Ovary (tissue), 9 donors: ENCODE data around the gene MPPED2. TPM values are rescaled to one million over a fixed set of nuclear protein-coding genes. Genes with fewer than 3 reads are reported as not detected.

ENCODE experiments used
- DNase-seq, 5 donors: peaks; one replicate each; pipeline ENCODE4 v3.0.0-alpha.2; 2019 to 2020
- H3K27ac ChIP-seq, 2 donors: fragments of 200-600 bp; one replicate each; pipeline versions ENCODE4 v1.5.1 to v1.8.0; 2019 to 2022
- H3K27me3 ChIP-seq: fragments of 200-600 bp; one replicate; pipeline ENCODE4 v1.8.0; 2022
- H3K36me3 ChIP-seq: fragments of 200-600 bp; sonication (generic); one replicate; pipeline ENCODE4 v1.5.1; 2019
- H3K4me1 ChIP-seq: one replicate; pipeline ENCODE4 v1.8.1; 2013; ENCODE audit warnings: mild to moderate bottlenecking, moderate library complexity; ENCODE audit not compliant: insufficient read depth
- H3K4me3 ChIP-seq: fragments of 200-600 bp; sonication (generic); one replicate; pipeline ENCODE4 v1.5.1; 2017
- H3K9me3 ChIP-seq, 2 donors: fragments of 200-600 bp in 1 of 2; sonication (generic) in 1 of 2; one replicate each; pipeline versions ENCODE4 v1.5.1 to v1.8.1; 2013 to 2019; ENCODE audit warnings: mild to moderate bottlenecking in 1 of 2, moderate library complexity in 1 of 2
- CTCF ChIP-seq, 3 donors: fragments of 450-650 bp in 2 of 3; fragments of 200-600 bp in 1 of 3; IDR thresholded peaks; one replicate each; pipeline versions ENCODE4 v1.5.1 to v1.8.0; 2016 to 2022; ENCODE audit warnings: antibody characterized with exemption in 3 of 3, mild to moderate bottlenecking in 1 of 3
- EP300 ChIP-seq: sonication (generic); formaldehyde crosslinking; IDR thresholded peaks from one replicate; pipeline ENCODE4 v1.6.1; 2017; ENCODE audit warnings: antibody characterized with exemption
- POLR2A ChIP-seq: fragments of 450-650 bp; IDR thresholded peaks from one replicate; pipeline ENCODE4 v1.6.1; 2017; ENCODE audit warnings: antibody characterized with exemption, mild to moderate bottlenecking, moderate library complexity
- WGBS, 3 donors: extraction: QIAGEN DNeasy Blood & Tissue Kit in 1 of 3; methylation state at CpG; one replicate each; pipeline versions ENCODE4 v1.1.5 to v1.1.7; 2013 to 2017; 5-methylcytosine and 5-hydroxymethylcytosine counted together
- intact Hi-C, 4 donors: fragments of 100-400 bp; cut with DNase I; formaldehyde crosslinking; loops; one replicate each; pipeline versions ENCODE4 v1.11.0 to v1.15.1; 2022 to 2023
- polyA plus RNA-seq, 2 donors: library from polyadenylated mRNA; stranded (reverse); fragments of 200-250 nt in 1 of 2; fragments of 350-450 nt in 1 of 2; fragmentation: Illumina TruSeq in 1 of 2; extraction: RNeasy Lipid Tissue Mini Kit (QIAGEN cat#74804) in 1 of 2; gene quantifications; one replicate each; pipeline ENCODE4 v1.2.3, GENCODE V29; 2013 to 2014
- total RNA-seq, 7 donors: library from RNA; depleted of rRNA in 2 of 7; stranded (reverse); fragments of >200 nt in 2 of 7; fragmentation: NEBNext Ultra II Directional in 3 of 7; extraction: Animal tissue kit (Norgen Biotek cat#: 25700) in 3 of 7; gene quantifications; one replicate each; pipeline versions ENCODE4 v1.1.0 to v1.2.4, GENCODE V29; 2016 to 2023
- donor health status: DM: no; HTN: no; CAD: no; lungs with moderate emphysema.
- donor health status: DM: no; HTN: no; CAD: no.
- donor health status: Bipolar disorder and iron deficiency.
- donor health status: DM: yes; HTN: yes; CAD: no.
- donor health status: DM: no; HTN: no; CAD: no.
- donor health status: DM: yes; HTN: yes; CAD: no.

Gene MPPED2
- total and polyA plus RNA-seq, 9 donors = 0.30 to 10.1 (median 2.9) TPM

GRCh38 chr11:30503156-30503555 lies 83.0 kb downstream of the MPPED2 start:
- Histone ChIP-seq H3K4me3 (no peak overlapping the region), H3K36me3 (no peaks in the 10 kb centered on the region), H3K4me1 (no peaks in the 10 kb centered on the region), H3K27me3 (no peaks in the 10 kb centered on the region), H3K9me3 (no peaks in the 10 kb centered on the region), H3K27ac (no peak overlapping the region)
- no peak for DNase-seq
- WGBS, 3 donors = 84 to 90% (median 89%) methylated on average over 6 of the region's 6 CpGs
- TF ChIP-seq POLR2A = no peak
- no peak for TF ChIP-seq CTCF (IDR thresholded peaks at IDR 0.05)
- TF ChIP-seq EP300 = no peak
- intact Hi-C loops = no loop called here

- no peak for DNase-seq
- Histone ChIP-seq H3K9me3 (no peaks in the 10 kb centered on the region), H3K36me3 (no peaks in the 10 kb centered on the region), H3K27me3 (no peaks in the 10 kb centered on the region), H3K4me3 (no peak overlapping the region), H3K4me1 (no peaks in the 10 kb centered on the region), H3K27ac (no peak overlapping the region)
- no peak for TF ChIP-seq EP300
- no peak for TF ChIP-seq CTCF (IDR thresholded peaks at IDR 0.05)
- TF ChIP-seq POLR2A = no peak
- WGBS, 3 donors = 40 to 48% (median 44%) methylated on average over 2 of the region's 2 CpGs
- intact Hi-C loops = no loop called here
Measured at GRCh38 chr11:30502305-30502704, 83.8 kb downstream of the MPPED2 start.

DNA sequence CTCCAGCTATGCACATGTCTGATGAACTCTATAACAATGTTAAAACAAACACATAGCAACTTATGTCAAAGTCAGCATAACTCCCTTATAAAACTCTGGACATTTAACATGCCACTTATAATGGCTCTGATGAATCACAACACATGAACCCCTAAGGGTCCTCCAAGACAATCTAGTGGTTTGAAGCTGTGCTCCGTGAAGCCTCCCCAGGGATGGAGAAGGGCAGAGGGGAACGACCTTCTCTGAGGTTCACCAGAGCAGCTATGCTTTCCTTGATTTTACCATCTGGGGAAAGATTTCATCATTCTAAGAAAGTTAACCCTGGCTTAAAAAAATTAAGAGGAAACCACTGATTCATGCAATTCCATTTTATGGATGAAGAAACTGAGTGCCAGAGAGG lies 84.4 kb downstream of the MPPED2 start:
- Histone ChIP-seq H3K27ac (no peak overlapping the region), H3K4me1 (no peaks in the 10 kb centered on the region), H3K4me3 (no peak overlapping the region), H3K27me3 (no peaks in the 10 kb centered on the region), H3K9me3 (no peaks in the 10 kb centered on the region), H3K36me3 (no peaks in the 10 kb centered on the region)
- intact Hi-C loops = no loop called here
- TF ChIP-seq POLR2A (no peak), EP300 (no peak), CTCF (IDR thresholded peaks at IDR 0.05) (no peak)
- DNase-seq = no peak
- WGBS, 3 donors = 92 to 96% (median 95%) methylated on average over 2 of the region's 2 CpGs

- intact Hi-C loops = no loop called here
- Histone ChIP-seq H3K27ac (no peak overlapping the region), H3K9me3 (no peaks in the 10 kb centered on the region), H3K27me3 (no peaks in the 10 kb centered on the region), H3K4me3 (no peak overlapping the region), H3K36me3 (no peaks in the 10 kb centered on the region), H3K4me1 (no peaks in the 10 kb centered on the region)
- no peak for DNase-seq
- WGBS, 3 donors = 70 to 78% (median 77%) methylated on average over 1 of the region's 1 CpG
- no peak for TF ChIP-seq POLR2A
- no peak for TF ChIP-seq EP300
- no peak for TF ChIP-seq CTCF (IDR thresholded peaks at IDR 0.05)
Measured at GRCh38 chr11:30499940-30500339, 86.2 kb downstream of the MPPED2 start.

- no peaks in the 10 kb centered on the region for H3K27me3 ChIP-seq
- no peak overlapping the region for H3K27ac ChIP-seq
- intact Hi-C loops = no loop called here
- no peak for DNase-seq
- WGBS, 3 donors = 89 to 90% (median 89%) methylated on average over 5 of the region's 5 CpGs
- TF ChIP-seq CTCF (IDR thresholded peaks at IDR 0.05) = no peak
- no peak for TF ChIP-seq EP300
- TF ChIP-seq POLR2A = no peak
- no peaks in the 10 kb centered on the region for H3K9me3 ChIP-seq
- H3K4me3 ChIP-seq = no peak overlapping the region
- H3K4me1 ChIP-seq = no peaks in the 10 kb centered on the region
- no peaks in the 10 kb centered on the region for H3K36me3 ChIP-seq
Measured at GRCh38 chr11:30497600-30497999, 88.6 kb downstream of the MPPED2 start.
